A549 (cell line): ENCODE data around the gene TMEM132D.

Source experiments
- EP300 ChIP-seq, 2 experiments: fragments of >200 bp; sonication (Bioruptor Twin); formaldehyde crosslinking; IDR thresholded peaks; 2 replicates in 1 of 2; 3 replicates in 1 of 2; pipeline ENCODE4 v1.6.1; 2016 to 2017
- MAFK ChIP-seq: fragments of 450-650 bp; IDR thresholded peaks from 2 replicates; pipeline ENCODE4 v1.6.1; 2014; ENCODE audit not compliant: partially characterized antibody
- MYC ChIP-seq: IDR thresholded peaks from 2 replicates; pipeline ENCODE4 v1.6.1; 2012; ENCODE audit warnings: mild to moderate bottlenecking, inconsistent platforms, low read length, improper control_type of control experiment, borderline replicate concordance
- POLR2A ChIP-seq: IDR thresholded peaks from 2 replicates; pipeline ENCODE4 v1.6.1; 2012; ENCODE audit warnings: mild to moderate bottlenecking, low read length
- POLR2AphosphoS2 ChIP-seq: conservative IDR thresholded peaks from 2 replicates; pipeline ENCODE4 v1.6.1; 2012; ENCODE audit warnings: low read length, improper control_type of control experiment, inconsistent platforms
- ZFP36 ChIP-seq: fragments of 450-650 bp; IDR thresholded peaks from 2 replicates; pipeline ENCODE4 v1.6.1; 2014; ENCODE audit warnings: borderline replicate concordance; ENCODE audit not compliant: partially characterized antibody
- TF ChIP-seq, protein P1 (sequence below): fragments of >200 bp; sonication (Bioruptor Twin); formaldehyde crosslinking; IDR thresholded peaks from 3 replicates; pipeline ENCODE4 v1.5.1; 2016
- TF ChIP-seq, protein P2 (sequence below): fragments of 450-650 bp; IDR thresholded peaks from 2 replicates; pipeline ENCODE4 v1.6.1; 2014; ENCODE audit warnings: antibody characterized with exemption
- TF ChIP-seq, protein P3 (sequence below): fragments of 200-600 bp; sonication (generic); IDR thresholded peaks from 2 replicates; pipeline ENCODE4 v1.6.1; 2016; ENCODE audit warnings: antibody characterized with exemption, mild to moderate bottlenecking, moderate library complexity
- TF ChIP-seq, protein P4 (sequence below): fragments of 150-350 bp; IDR thresholded peaks from 2 replicates; pipeline ENCODE4 v1.6.1; 2014; ENCODE audit warnings: low read depth, mild to moderate bottlenecking, low read length

DNA sequence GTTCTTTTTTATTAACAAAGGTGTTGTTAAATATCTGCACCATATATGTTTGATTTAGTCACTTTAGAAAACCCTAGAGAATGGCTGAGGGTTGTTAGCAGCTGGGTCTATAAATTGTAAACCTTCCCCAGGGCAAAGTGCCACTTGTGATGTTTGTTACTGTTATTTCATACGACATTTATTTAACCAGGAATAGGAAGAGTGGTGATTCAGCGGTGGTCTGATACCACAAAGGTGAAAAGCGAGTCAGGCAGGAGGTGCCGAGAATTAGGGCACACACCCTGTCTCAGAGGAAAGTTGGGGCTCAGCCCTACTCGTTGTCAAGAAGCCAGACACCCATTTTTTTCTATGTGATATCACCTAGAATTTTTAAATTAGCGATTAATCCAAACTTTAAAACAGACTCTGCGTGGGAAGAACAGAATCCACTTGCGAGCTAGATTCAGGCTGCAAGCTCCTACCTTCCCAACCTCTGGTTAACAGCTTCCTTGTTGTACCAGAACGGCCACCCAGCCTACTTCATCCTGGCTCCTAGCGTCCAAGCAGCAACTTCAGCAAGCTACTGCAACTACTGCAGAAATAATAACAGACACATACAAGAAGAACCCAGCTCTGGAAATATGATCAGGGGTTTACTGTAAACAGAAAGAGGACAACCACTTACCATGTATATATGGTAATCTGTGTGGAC, 126.7 kb downstream of the TMEM132D start:
- TF ChIP-seq MYC (no peak), MAFK (no peak), EP300 (IDR thresholded peaks at IDR 0.05) (no peak), POLR2AphosphoS2 (no peak), POLR2A (no peak), ZFP36 (no peak)
- TF ChIP-seq, protein P1, sequence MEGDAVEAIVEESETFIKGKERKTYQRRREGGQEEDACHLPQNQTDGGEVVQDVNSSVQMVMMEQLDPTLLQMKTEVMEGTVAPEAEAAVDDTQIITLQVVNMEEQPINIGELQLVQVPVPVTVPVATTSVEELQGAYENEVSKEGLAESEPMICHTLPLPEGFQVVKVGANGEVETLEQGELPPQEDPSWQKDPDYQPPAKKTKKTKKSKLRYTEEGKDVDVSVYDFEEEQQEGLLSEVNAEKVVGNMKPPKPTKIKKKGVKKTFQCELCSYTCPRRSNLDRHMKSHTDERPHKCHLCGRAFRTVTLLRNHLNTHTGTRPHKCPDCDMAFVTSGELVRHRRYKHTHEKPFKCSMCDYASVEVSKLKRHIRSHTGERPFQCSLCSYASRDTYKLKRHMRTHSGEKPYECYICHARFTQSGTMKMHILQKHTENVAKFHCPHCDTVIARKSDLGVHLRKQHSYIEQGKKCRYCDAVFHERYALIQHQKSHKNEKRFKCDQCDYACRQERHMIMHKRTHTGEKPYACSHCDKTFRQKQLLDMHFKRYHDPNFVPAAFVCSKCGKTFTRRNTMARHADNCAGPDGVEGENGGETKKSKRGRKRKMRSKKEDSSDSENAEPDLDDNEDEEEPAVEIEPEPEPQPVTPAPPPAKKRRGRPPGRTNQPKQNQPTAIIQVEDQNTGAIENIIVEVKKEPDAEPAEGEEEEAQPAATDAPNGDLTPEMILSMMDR = no peak
- TF ChIP-seq, protein P2, sequence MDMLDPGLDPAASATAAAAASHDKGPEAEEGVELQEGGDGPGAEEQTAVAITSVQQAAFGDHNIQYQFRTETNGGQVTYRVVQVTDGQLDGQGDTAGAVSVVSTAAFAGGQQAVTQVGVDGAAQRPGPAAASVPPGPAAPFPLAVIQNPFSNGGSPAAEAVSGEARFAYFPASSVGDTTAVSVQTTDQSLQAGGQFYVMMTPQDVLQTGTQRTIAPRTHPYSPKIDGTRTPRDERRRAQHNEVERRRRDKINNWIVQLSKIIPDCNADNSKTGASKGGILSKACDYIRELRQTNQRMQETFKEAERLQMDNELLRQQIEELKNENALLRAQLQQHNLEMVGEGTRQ = no peak
- TF ChIP-seq, protein P3, sequence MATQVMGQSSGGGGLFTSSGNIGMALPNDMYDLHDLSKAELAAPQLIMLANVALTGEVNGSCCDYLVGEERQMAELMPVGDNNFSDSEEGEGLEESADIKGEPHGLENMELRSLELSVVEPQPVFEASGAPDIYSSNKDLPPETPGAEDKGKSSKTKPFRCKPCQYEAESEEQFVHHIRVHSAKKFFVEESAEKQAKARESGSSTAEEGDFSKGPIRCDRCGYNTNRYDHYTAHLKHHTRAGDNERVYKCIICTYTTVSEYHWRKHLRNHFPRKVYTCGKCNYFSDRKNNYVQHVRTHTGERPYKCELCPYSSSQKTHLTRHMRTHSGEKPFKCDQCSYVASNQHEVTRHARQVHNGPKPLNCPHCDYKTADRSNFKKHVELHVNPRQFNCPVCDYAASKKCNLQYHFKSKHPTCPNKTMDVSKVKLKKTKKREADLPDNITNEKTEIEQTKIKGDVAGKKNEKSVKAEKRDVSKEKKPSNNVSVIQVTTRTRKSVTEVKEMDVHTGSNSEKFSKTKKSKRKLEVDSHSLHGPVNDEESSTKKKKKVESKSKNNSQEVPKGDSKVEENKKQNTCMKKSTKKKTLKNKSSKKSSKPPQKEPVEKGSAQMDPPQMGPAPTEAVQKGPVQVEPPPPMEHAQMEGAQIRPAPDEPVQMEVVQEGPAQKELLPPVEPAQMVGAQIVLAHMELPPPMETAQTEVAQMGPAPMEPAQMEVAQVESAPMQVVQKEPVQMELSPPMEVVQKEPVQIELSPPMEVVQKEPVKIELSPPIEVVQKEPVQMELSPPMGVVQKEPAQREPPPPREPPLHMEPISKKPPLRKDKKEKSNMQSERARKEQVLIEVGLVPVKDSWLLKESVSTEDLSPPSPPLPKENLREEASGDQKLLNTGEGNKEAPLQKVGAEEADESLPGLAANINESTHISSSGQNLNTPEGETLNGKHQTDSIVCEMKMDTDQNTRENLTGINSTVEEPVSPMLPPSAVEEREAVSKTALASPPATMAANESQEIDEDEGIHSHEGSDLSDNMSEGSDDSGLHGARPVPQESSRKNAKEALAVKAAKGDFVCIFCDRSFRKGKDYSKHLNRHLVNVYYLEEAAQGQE = no peak
- TF ChIP-seq, protein P4, sequence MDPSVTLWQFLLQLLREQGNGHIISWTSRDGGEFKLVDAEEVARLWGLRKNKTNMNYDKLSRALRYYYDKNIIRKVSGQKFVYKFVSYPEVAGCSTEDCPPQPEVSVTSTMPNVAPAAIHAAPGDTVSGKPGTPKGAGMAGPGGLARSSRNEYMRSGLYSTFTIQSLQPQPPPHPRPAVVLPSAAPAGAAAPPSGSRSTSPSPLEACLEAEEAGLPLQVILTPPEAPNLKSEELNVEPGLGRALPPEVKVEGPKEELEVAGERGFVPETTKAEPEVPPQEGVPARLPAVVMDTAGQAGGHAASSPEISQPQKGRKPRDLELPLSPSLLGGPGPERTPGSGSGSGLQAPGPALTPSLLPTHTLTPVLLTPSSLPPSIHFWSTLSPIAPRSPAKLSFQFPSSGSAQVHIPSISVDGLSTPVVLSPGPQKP = no peak
